Colon (tissue), 2 donors: Measurements from ENCODE around the gene LRCH4.

Source experiments
- FAIRE-seq: peaks from 2 replicates; lab custom pipeline; 2012; peaks lifted over from hg19 to GRCh38; lab: Jason Lieb, UNC
- donor health status: control.
- donor health status: control.

LRCH4 gene

GRCh38 chr7:100604976-100605911, 19.3 kb upstream of the LRCH4 start:
- FAIRE-seq, result no peak

- FAIRE-seq, result no peak
Measured at GRCh38 chr7:100604028-100604975, 18.4 kb upstream of the LRCH4 start.

- FAIRE-seq, result no peak
Measured at GRCh38 chr7:100603726-100604027, 17.7 kb upstream of the LRCH4 start.

- FAIRE-seq, result no peak
Measured at GRCh38 chr7:100602889-100603725, 17.2 kb upstream of the LRCH4 start.

GRCh38 chr7:100600730-100601038, 14.8 kb upstream of the LRCH4 start:
- FAIRE-seq, result no peak

- FAIRE-seq, result no peak
Measured at GRCh38 chr7:100599911-100600729, 14.2 kb upstream of the LRCH4 start.

GRCh38 chr7:100598425-100598824, 12.5 kb upstream of the LRCH4 start:
- no peak for FAIRE-seq

GRCh38 chr7:100595188-100595587, 9.3 kb upstream of the LRCH4 start:
- no peak for FAIRE-seq

GRCh38 chr7:100591596-100591995, 5.7 kb upstream of the LRCH4 start:
- no peak for FAIRE-seq

GRCh38 chr7:100590077-100590737, 4.3 kb upstream of the LRCH4 start:
- FAIRE-seq, result no peak

GRCh38 chr7:100589341-100589947, 3.5 kb upstream of the LRCH4 start:
- FAIRE-seq, result no peak

GRCh38 chr7:100588438-100588837, 2.5 kb upstream of the LRCH4 start:
- FAIRE-seq, result no peak

- FAIRE-seq, result peak; percentile 96
Measured at GRCh38 chr7:100586266-100587025, 517 bp upstream of the LRCH4 start, which contains the start of gene FBXO24. TSS of gene FBXO24 (plus strand) at chr7:100586328. CDS start at chr7:100586626, 298 bp downstream.

- no peak for FAIRE-seq
Measured at GRCh38 chr7:100584683-100585510, 1.0 kb downstream of the LRCH4 start.

- no peak for FAIRE-seq
Measured at GRCh38 chr7:100584054-100584682, 1.8 kb downstream of the LRCH4 start.

- no peak for FAIRE-seq
Measured at GRCh38 chr7:100583132-100584053, 2.5 kb downstream of the LRCH4 start.

GRCh38 chr7:100582650-100583049, 3.3 kb downstream of the LRCH4 start:
- FAIRE-seq, result no peak
